Peyer's patch (tissue), 4 donors: ENCODE data around the gene ARFGAP1. TPM values are rescaled to one million over a fixed set of nuclear protein-coding genes. Genes with fewer than 3 reads are reported as not detected.

Experiments used
- DNase-seq, 3 donors: peaks; one replicate each; pipeline ENCODE4 v3.0.0-alpha.2; 2017 to 2019
- H3K27ac ChIP-seq, 4 donors: fragments of 200-600 bp; sonication (generic); one replicate each; pipeline ENCODE4 v1.5.1; 2016 to 2019
- H3K27me3 ChIP-seq, 2 donors: fragments of 200-600 bp; sonication (generic); one replicate each; pipeline ENCODE4 v1.5.1; 2019
- H3K36me3 ChIP-seq, 3 donors: fragments of 200-600 bp; sonication (generic); one replicate each; pipeline ENCODE4 v1.5.1; 2016 to 2019
- H3K4me1 ChIP-seq, 4 donors: fragments of 200-600 bp; sonication (generic); one replicate each; pipeline ENCODE4 v1.5.1; 2016 to 2019
- H3K4me3 ChIP-seq, 4 donors: fragments of 200-600 bp; sonication (generic); 1 replicate in 3 of 4; 2 replicates in 1 of 4; pipeline ENCODE4 v1.5.1; 2016 to 2019; ENCODE audit warnings: mild to moderate bottlenecking in 1 of 4
- H3K9me3 ChIP-seq, 4 donors: fragments of 200-600 bp; sonication (generic); one replicate each; pipeline ENCODE4 v1.5.1; 2016 to 2019; ENCODE audit warnings: mild to moderate bottlenecking in 1 of 4
- POLR2A ChIP-seq, 2 donors: fragments of 450-650 bp; IDR thresholded peaks; one replicate each; pipeline ENCODE4 v1.5.1; 2017; ENCODE audit warnings: antibody characterized with exemption in 2 of 2, mild to moderate bottlenecking in 2 of 2, moderate library complexity in 2 of 2
- total RNA-seq, 4 donors: library from RNA; depleted of rRNA; stranded (reverse); fragments of >200 nt; gene quantifications; one replicate each; pipeline ENCODE4 v1.1.0, GENCODE V29; 2016
- TF ChIP-seq, protein P1 (sequence below), 6 experiments: fragments of 450-650 bp in 4 of 6; fragments of 200-600 bp in 2 of 6; sonication (generic) in 1 of 6; IDR thresholded peaks; one replicate each; pipeline ENCODE4 v1.5.1; 2017 to 2019; ENCODE audit warnings: antibody characterized with exemption in 6 of 6, mild to moderate bottlenecking in 3 of 6, moderate library complexity in 1 of 6

ARFGAP1 gene
- total RNA-seq, 4 donors from 2014 or later = 66.6 to 149 (median 89.8) TPM

DNA sequence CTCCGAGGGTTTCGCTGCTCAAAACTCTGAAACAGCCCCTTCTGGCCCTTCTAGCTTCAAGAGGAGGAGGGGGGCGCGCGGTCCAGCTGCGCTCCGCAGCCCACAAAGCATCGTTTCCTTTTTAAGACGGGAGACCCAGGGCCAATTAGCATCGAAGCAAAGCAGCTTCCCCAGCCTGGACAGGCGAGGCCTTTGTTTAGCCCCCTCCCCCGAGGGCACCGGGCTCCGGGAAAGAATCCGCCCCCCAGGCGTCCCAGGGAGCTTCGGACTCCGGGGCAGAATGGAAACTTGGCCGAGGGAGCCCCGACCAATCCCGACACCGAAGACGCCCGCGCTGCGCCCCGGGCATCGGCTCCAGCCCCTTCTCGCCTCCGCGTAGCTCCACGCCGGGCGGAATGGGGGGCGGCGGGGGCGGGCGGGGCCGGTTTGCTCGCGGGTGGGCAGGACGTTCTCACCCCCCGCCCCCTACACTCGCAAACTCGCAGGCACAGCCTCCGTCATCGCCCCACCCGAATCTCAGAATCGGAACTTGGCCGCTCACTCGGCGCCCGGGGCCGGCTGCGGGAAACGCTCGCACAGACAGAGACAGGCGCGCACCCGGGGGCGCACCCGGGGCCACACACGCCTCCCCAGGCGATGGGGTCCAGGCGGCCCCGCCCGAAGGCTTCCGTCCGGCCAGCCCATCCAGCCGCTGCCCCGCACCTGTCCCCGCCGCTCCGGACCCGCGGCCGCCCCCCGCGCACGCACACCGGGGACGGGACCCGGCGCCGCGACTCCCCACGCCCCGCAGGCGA, 19.0 kb upstream of the ARFGAP1 start:
- H3K4me1 ChIP-seq = peaks cover 0 to 12% (median 8%) of the 10 kb centered on the region in 4 donors
- peak overlapping the region in 2 of 4 donors; percentile 26 to 41 for H3K4me3 ChIP-seq
- H3K9me3 ChIP-seq = no peaks in the 10 kb centered on the region
- no peaks in the 10 kb centered on the region for H3K36me3 ChIP-seq
- no peak for TF ChIP-seq POLR2A (IDR thresholded peaks at IDR 0.05)
- TF ChIP-seq, protein P1, sequence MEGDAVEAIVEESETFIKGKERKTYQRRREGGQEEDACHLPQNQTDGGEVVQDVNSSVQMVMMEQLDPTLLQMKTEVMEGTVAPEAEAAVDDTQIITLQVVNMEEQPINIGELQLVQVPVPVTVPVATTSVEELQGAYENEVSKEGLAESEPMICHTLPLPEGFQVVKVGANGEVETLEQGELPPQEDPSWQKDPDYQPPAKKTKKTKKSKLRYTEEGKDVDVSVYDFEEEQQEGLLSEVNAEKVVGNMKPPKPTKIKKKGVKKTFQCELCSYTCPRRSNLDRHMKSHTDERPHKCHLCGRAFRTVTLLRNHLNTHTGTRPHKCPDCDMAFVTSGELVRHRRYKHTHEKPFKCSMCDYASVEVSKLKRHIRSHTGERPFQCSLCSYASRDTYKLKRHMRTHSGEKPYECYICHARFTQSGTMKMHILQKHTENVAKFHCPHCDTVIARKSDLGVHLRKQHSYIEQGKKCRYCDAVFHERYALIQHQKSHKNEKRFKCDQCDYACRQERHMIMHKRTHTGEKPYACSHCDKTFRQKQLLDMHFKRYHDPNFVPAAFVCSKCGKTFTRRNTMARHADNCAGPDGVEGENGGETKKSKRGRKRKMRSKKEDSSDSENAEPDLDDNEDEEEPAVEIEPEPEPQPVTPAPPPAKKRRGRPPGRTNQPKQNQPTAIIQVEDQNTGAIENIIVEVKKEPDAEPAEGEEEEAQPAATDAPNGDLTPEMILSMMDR (IDR thresholded peaks at IDR 0.05) = no peak
- H3K27me3 ChIP-seq = peaks cover 0 to 21% of the 10 kb centered on the region in 2 donors
- DNase-seq = no peak
- no peak overlapping the region for H3K27ac ChIP-seq

DNA sequence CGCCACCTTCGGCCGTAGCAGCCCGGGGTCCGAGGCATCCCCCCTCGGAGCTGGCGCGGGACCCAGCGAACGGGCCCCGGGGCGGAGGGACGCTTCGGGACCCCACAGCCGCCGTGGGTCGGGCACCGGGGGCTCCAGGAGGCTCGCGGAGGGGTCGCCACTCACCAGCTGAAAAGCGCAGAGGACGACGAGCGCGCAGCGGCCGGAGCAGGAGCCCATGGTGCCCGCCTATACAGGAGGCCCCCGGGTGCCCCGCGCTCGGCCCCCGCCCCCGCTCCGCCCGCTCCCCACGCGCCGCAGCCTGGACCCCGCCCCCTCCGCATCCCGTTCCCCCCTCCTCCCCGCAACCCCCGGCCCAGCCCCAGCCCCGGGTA, 18.4 kb upstream of the ARFGAP1 start, which contains the start of gene NKAIN4:
Gene NKAIN4, minus strand, starts transcription at position 232 of the 374 bp plus-strand sequence. Its CDS starts 13 bp downstream, at position 219.
- H3K4me1 ChIP-seq = peaks cover 0 to 12% (median 8%) of the 10 kb centered on the region in 4 donors
- no peaks in the 10 kb centered on the region for H3K9me3 ChIP-seq
- H3K27me3 ChIP-seq = peaks cover 0 to 20% of the 10 kb centered on the region in 2 donors
- H3K4me3 ChIP-seq = peak within 1 kb of the TSS in 2 of 4 donors; percentile 26 to 41
- no peak within 1 kb of the TSS for H3K27ac ChIP-seq
- no peaks in the 10 kb centered on the region for H3K36me3 ChIP-seq
- TF ChIP-seq, protein P1 (IDR thresholded peaks at IDR 0.05) = no peak
- no peak for TF ChIP-seq POLR2A (IDR thresholded peaks at IDR 0.05)
- no peak for DNase-seq

DNA sequence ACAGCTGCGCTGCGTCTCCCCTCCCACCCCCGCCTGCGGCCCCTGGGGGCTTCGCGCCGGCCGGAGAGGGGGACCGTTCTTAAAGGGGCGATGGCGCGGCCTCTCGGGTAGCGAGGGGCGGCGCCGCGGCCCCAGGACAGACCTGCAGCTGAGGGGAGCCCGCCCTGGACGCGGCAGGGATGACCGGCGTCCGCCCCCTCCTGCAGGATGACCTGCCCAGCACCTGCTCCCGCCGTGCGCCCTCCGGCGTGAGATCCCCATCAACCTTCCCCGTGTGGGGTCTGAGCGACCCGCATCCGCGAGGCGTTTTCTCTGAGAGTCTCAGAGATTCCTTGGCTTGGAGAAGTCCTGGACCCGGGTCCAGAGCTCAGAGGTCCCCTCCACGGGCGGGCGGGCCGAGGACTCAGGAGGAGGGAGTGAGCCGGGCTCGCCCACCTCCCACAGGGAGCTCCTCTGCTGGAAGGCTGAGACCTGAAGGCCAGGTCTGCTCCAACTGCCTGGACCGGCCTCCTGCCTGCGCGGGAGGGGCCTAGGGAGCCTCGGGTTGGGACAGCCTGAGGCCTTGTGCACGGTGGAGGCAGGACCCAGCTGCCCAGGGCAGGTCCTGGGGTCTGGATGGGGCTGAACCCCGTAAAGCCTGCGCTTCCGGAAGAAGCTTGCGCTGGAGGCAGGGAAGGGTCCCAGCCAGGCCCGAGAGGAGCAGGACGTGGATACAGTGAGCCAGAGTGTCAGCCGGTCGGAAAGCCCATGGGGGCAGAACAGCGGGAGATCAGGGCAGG, 17.8 kb upstream of the ARFGAP1 start:
- peaks cover 0 to 20% of the 10 kb centered on the region in 2 donors for H3K27me3 ChIP-seq
- DNase-seq = no peak
- no peak overlapping the region for H3K4me3 ChIP-seq
- no peaks in the 10 kb centered on the region for H3K36me3 ChIP-seq
- H3K9me3 ChIP-seq = no peaks in the 10 kb centered on the region
- H3K4me1 ChIP-seq = peaks cover 0 to 12% (median 8%) of the 10 kb centered on the region in 4 donors
- TF ChIP-seq POLR2A (IDR thresholded peaks at IDR 0.05) = no peak
- TF ChIP-seq, protein P1 (IDR thresholded peaks at IDR 0.05) = no peak
- H3K27ac ChIP-seq = no peak overlapping the region

DNA sequence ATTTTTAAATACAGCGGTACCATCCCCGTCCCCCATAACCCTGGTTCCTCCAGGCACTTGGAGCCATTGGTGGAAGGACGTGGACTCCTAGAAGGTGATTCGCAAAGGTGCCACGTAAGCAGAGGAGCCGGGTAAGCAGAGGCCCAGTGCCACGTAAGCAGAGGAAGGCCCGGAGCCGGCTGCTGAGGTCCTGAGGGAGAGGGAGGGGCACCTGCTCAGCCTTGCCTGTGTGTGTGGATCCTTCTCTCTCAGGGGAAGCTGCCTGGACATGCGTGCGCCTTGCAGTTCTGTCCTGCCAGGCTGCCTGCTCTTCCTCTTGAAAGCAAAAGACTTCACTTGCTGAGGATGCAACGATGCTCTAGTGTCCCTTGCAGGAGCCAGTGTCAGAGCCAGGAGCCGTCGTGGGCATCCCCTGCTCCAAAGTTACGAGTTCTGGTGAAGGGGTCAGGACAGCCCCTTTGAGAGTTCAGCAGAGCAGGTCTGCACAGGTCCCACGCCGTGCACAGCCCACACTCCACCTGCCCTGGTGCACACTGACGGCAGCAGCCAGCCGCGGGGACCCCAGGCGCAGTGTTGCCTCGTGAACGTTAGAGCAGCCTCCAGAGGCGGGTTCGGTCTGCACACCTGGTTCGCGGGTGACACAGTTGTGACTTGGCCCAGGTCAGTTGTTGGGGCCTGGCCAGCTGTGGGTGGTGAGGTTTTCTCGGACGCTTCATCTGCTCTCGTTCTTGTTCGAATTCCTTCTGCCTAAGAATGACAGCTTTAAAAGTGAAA, 16.5 kb upstream of the ARFGAP1 start:
- no peak for DNase-seq
- Histone ChIP-seq H3K27me3 (peaks cover 0 to 20% of the 10 kb centered on the region in 2 donors), H3K4me1 (peaks cover 0 to 12% (median 8%) of the 10 kb centered on the region in 4 donors), H3K36me3 (no peaks in the 10 kb centered on the region), H3K9me3 (no peaks in the 10 kb centered on the region), H3K27ac (no peak overlapping the region), H3K4me3 (no peak overlapping the region)
- TF ChIP-seq, protein P1 (IDR thresholded peaks at IDR 0.05) = no peak
- no peak for TF ChIP-seq POLR2A (IDR thresholded peaks at IDR 0.05)

DNA sequence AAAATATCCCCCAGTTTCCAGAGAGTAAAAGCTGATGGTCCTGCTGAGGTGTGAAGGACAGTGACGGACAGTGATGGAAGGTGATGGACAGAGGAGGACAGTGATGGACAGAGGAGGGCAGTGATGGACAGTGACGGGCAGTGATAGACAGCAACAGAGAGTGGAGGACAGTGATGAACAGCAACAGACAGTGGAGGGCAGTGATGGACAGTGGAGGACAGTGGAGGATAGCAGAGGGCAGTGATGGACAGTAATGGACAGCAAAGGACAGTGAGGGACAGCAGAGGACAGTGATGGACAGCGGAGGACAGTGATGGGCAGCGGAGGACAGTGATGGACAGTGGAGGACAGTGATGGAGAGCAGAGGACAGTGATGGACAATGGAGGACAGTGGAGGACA, 15.7 kb upstream of the ARFGAP1 start:
- Histone ChIP-seq H3K36me3 (no peaks in the 10 kb centered on the region), H3K4me1 (peaks cover 0 to 12% (median 8%) of the 10 kb centered on the region in 4 donors), H3K27ac (no peak overlapping the region), H3K27me3 (peaks cover 0 to 20% of the 10 kb centered on the region in 2 donors), H3K4me3 (no peak overlapping the region), H3K9me3 (no peaks in the 10 kb centered on the region)
- DNase-seq = no peak
- TF ChIP-seq POLR2A (IDR thresholded peaks at IDR 0.05) = no peak
- TF ChIP-seq, protein P1 (IDR thresholded peaks at IDR 0.05) = no peak
